ENCODE results near the gene BDH2. TPM values are rescaled to one million over a fixed set of nuclear protein-coding genes. Genes with fewer than 3 reads are reported as not detected.

The BDH2 gene
- total RNA-seq, 6 experiments from 2014 or later, result 32.3 to 70.6 (median 47.2) TPM

DNA sequence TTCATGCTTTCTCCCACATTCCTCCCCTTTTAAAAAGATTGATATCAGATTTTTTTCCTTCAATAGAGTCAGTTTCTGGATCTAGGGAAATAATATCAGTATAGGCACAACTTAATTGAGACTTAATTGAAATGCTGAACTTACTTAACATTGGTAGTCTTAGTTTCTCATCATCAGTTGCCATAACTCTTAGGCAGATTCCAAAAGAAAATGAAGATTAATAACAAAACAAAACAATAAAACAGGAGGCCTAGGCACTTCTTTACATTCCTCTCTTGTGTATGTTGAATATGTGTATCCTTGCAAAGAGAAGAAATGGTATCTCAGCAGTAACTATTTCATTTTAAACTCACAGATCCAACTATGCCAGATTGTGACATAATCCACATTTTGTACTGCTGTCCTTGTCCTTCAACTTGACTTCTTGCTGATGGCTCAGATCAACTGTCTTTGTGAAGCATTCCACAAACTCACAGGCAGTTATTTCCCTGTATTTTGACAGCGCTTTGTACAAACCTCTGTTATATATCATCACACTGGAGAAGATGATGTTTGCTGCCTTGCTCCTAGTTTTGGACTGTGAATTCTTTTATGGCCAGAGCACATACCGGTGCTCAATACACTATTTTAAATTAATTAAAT is 14.0 kb downstream of the BDH2 start:
- H3K27ac ChIP-seq, result no peak overlapping the region
- H3K36me3 ChIP-seq, result peaks cover 0 to 65% (median 10%) of the 10 kb centered on the region in 4 donors
- no peak for ATAC-seq
- H3K27me3 ChIP-seq, result no peaks in the 10 kb centered on the region
- WGBS (ENCODE audit: insufficient coverage, low coverage, low lambda C conversion rate, missing lambda C conversion rate), result 100% methylated on average over 2 of the region's 2 CpGs
- TF ChIP-seq, protein P1, sequence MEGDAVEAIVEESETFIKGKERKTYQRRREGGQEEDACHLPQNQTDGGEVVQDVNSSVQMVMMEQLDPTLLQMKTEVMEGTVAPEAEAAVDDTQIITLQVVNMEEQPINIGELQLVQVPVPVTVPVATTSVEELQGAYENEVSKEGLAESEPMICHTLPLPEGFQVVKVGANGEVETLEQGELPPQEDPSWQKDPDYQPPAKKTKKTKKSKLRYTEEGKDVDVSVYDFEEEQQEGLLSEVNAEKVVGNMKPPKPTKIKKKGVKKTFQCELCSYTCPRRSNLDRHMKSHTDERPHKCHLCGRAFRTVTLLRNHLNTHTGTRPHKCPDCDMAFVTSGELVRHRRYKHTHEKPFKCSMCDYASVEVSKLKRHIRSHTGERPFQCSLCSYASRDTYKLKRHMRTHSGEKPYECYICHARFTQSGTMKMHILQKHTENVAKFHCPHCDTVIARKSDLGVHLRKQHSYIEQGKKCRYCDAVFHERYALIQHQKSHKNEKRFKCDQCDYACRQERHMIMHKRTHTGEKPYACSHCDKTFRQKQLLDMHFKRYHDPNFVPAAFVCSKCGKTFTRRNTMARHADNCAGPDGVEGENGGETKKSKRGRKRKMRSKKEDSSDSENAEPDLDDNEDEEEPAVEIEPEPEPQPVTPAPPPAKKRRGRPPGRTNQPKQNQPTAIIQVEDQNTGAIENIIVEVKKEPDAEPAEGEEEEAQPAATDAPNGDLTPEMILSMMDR (IDR thresholded peaks at IDR 0.05), result no peak
- no peak for TF ChIP-seq POLR2A (IDR thresholded peaks at IDR 0.05)
- intact Hi-C loops (cut with DNase I), result no loop called here
- H3K4me3 ChIP-seq, result no peak overlapping the region
- no peaks in the 10 kb centered on the region for H3K9me3 ChIP-seq
- no peak for DNase-seq
- no peaks in the 10 kb centered on the region for H3K4me1 ChIP-seq

DNA sequence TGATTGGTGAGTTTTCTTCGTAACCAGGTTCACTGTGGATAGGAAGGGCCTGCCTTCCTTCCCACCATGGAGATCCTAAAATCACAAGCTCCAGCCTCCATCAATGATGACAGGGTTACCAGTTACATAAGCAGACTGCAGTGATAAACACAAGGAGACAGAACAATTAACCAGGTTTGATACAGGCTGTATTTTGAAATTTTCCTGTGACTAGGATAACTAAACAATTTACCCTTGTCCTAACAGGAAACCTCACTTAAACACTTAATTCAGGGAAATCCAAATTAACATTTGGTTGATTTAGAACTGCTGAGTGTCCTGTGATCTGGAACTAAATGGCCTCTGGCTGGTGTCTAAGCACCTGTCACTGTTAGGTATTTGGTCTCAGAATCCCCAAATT is 20.0 kb downstream of the BDH2 start:
- Histone ChIP-seq H3K27me3 (no peaks in the 10 kb centered on the region), H3K4me1 (peaks cover 0 to 11% (median 0%) of the 10 kb centered on the region in 4 donors), H3K36me3 (peaks cover 0 to 13% (median 0%) of the 10 kb centered on the region in 4 donors), H3K27ac (no peak overlapping the region), H3K4me3 (no peak overlapping the region), H3K9me3 (no peaks in the 10 kb centered on the region)
- intact Hi-C loops (cut with DNase I), result no loop called here
- DNase-seq (no peak), ATAC-seq (no peak)
- TF ChIP-seq, protein P1 (IDR thresholded peaks at IDR 0.05), result no peak
- TF ChIP-seq POLR2A (IDR thresholded peaks at IDR 0.05), result no peak
- 100% methylated on average over 1 of the region's 1 CpG for WGBS (ENCODE audit: insufficient coverage, low coverage, low lambda C conversion rate, missing lambda C conversion rate)

DNA sequence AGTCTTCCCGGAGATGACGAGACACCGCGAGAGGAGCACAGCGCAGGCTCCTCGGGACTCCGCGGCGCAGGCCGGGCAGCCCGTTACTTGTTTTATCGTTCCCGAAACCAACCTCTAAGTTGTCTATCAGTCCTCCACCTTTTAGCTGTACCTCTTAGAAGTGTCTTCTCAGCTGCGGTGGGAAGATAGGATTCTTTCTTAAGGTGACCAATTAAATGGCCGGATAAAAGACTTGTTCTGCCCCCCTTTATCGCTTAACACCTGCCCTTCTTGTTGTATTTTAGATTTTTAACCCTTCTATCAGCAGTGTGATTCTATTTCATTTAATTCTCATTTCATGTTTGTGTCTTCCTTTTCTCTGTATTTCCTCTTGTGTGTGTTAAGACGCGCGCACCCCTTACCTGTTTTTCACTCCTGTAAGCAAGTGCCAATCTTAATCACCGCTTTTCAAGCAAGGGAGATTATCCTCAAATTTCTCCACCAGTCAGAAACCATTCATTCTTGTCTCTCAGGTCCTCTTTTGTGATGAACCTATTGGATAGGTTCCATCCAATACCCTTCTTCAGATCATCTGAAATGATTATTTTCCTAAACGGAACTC is 22.8 kb downstream of the BDH2 start, which contains the start of gene SLC9B2:
TSS of gene SLC9B2 (minus strand) at position 15 of the 601 bp plus-strand sequence. CDS start 9,211 bp downstream, outside the sequence.
- 8% methylated on average over 16 of the region's 21 CpGs for WGBS (ENCODE audit: insufficient coverage, low coverage, low lambda C conversion rate, missing lambda C conversion rate)
- DNase-seq (no peak), ATAC-seq (peak in 1 of 4 donors; percentile 62)
- H3K27me3 ChIP-seq, result no peaks in the 10 kb centered on the region
- peak within 1 kb of the TSS; percentile 71 to 75 (median 74) for H3K4me3 ChIP-seq
- peaks cover 0 to 11% (median 0%) of the 10 kb centered on the region in 4 donors for H3K36me3 ChIP-seq
- peak within 1 kb of the TSS; percentile 90 to 97 (median 97) for H3K27ac ChIP-seq
- intact Hi-C loops (cut with DNase I), result no loop called here
- H3K4me1 ChIP-seq, result peaks cover 0 to 22% (median 0%) of the 10 kb centered on the region in 4 donors
- TF ChIP-seq POLR2A (IDR thresholded peaks at IDR 0.05), result no peak
- TF ChIP-seq, protein P1 (IDR thresholded peaks at IDR 0.05), result no peak
- H3K9me3 ChIP-seq, result no peaks in the 10 kb centered on the region

DNA sequence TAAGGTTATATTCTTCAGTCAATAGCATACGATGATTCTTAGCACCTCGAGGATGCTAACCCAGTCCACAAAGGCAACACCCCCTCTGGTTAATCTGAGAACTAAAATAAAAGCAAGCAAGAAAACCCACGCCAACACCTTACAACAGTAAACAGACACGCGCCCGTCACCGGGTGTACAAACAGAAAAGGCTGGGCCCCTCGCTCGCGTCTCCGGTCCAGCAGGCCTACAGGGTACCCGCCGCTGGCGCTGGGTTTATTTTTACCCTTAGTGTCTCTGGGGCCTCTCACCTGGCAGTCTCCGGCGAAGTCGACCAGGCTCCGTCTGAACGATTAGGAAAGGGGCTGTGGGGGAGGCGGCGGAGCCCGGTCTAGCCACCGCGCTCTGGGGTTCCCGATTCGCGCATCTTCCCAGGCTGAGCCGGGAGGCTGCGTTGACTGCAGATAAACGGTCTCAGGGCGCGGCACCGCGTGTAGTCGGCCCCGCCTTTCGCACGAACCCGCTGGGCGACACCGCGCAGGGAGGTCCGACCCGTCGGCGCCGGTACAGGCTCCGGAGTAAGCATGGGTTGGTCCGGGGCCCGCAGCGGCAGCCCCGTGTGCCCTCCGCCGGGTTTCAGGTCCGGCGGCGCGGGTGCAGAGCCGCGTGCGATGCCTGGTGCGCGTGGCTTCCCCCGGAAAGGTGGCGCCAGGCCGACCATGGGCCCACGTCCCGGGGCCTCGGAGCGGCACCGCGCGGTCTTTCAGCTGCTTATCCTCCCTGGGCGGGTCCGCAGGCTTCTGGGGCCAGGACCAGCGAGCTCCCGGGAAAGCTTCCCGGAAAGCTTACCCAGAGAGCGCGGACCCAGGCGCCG is 23.5 kb downstream of the BDH2 start:
- Histone ChIP-seq H3K36me3 (peaks cover 0 to 5% (median 0%) of the 10 kb centered on the region in 4 donors), H3K27ac (peak overlapping the region; percentile 90 to 97 (median 97)), H3K9me3 (no peaks in the 10 kb centered on the region), H3K27me3 (no peaks in the 10 kb centered on the region), H3K4me1 (peaks cover 0 to 22% (median 0%) of the 10 kb centered on the region in 4 donors), H3K4me3 (peak overlapping the region; percentile 71 to 75 (median 74))
- intact Hi-C loops (cut with DNase I), result no loop called here
- DNase-seq, result peak; percentile 73 to 84 (median 79)
- peak; percentile 62 to 81 (median 80) for ATAC-seq
- 1% methylated on average over 16 of the region's 82 CpGs for WGBS (ENCODE audit: insufficient coverage, low coverage, low lambda C conversion rate, missing lambda C conversion rate)
- peak; percentile 72 for TF ChIP-seq POLR2A (IDR thresholded peaks at IDR 0.05)
- TF ChIP-seq, protein P1 (IDR thresholded peaks at IDR 0.05), result peak in 1 of 4 donors; percentile 3
